NCI-H146 treated with DMSO at 0.1 percent for 48 hours (cell line): ENCODE data around the gene GPR142.

Experiments
- DNase-seq: peaks from one replicate; lab custom pipeline; 2025; ENCODE audit not compliant: unreplicated experiment; lab: John Stamatoyannopoulos, UW

The GPR142 gene

DNA sequence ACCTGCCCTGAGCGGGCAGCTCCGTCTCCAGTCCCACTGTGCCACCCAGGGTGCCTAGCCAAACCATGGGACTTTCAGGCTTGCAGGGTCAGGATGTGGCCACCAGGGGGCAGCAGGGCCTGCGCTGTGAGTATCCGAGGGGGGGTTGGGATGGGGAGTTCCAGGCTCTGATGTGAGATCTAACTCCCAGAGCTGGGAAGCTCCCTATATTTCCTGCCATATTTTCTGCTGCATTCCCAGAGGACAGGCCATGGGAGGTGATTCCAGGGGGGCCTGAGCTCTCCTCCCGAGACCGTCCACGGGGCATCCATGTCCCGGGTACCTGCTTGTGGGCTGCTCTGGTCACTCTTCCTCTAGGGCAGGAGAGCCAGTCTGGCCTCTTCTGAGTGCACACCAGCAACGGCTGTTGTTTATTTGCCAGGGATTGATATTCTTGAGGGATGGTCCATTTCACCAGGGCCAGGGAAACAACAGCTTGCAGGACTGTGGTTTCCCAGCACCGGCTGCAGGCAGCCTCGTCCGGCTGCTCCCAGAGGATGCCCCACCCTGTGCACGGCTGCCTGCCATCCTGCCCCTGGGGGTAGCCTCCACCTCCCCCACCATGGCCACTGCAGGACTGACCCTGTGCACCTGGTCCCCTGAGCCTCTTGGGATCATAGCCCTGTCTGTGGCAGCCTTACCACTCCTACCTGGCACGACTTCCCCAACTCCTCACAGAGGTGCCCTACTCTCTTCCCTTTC lies 1.2 kb downstream of the GPR142 start:
- no peak for DNase-seq

DNA sequence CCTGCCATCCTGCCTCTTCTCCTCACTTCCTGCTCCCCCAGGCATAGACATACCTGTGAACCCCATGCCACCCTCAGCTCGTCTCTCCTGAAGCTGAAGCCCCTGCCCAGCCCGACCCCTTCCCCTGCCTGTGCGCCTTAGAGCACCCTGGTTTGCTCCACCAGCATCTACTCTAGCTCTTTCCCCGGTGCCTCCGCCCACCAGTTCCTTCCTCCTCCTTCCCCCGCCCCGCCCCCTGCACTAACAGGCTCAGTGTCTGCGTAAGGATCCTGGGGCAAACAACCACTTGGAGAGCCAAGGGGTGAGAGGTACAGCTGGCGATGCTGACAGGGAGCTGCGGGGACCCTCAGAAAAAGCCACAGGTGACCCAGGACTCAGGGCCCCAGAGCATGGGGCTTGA lies 1.9 kb downstream of the GPR142 start:
- no peak for DNase-seq

DNA sequence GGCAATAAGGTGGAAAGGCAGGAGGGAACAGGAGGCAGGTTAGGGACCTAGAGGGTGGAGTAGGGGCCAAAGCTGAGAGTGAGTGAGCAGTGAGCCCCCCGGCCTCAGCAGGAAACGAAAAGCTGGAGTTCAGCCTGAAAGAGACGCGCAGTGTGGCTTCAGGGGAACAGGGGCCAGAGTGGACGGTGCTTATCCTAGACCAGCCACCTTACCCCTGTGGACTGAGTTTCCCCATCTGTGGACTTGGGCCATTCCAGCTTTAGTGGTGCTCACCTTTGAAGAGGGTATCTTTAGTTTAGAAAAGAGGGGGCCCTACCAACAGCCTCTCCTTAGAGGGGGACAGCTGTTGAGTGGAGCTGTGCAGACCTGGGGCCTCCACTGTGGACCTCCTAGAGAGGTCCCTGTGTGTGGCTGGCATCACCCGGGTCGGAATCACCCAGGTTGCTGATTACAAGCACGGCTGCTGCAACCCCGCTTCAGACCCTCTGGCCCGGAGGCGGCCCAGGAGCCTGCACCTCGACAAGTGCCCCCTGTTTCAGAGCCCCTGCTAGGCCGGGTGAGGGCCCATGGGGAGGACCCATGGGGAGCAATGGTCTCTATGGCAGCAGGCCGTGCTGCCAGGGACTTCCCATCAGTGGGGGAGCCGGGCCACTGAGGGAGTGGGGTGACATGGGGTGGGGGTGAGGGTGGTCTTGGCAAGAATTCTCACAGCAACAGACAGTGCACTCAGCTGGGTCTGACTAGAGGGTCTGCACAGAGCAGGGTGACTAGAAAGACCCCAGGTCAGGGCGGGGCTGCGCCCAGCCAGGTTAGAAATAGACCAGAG lies 2.6 kb downstream of the GPR142 start:
- DNase-seq = no peak

DNA sequence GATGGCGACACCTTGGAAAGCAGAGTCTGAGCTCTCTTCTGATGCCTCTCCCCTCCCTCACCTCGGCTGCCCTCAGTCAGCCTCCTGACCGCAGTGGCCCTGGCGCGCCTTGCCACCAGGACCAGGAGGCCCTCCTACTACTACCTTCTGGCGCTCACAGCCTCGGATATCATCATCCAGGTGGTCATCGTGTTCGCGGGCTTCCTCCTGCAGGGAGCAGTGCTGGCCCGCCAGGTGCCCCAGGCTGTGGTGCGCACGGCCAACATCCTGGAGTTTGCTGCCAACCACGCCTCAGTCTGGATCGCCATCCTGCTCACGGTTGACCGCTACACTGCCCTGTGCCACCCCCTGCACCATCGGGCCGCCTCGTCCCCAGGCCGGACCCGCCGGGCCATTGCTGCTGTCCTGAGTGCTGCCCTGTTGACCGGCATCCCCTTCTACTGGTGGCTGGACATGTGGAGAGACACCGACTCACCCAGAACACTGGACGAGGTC lies 4.4 kb downstream of the GPR142 start:
- no peak for DNase-seq

DNA sequence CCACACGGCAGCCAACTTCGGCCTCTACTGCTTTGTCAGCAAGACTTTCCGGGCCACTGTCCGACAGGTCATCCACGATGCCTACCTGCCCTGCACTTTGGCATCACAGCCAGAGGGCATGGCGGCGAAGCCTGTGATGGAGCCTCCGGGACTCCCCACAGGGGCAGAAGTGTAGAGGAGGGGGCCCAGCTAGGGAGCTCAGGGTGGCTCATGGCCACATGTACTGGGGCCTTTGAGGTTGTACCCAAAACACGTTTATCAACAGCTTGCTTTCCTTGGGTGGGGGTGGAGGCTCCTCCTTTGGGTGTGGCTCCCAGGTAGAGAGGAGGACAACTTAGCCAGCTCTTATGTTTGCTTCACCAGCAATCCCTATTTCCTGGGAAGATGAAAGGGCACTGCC lies 5.1 kb downstream of the GPR142 start:
- no peak for DNase-seq

DNA sequence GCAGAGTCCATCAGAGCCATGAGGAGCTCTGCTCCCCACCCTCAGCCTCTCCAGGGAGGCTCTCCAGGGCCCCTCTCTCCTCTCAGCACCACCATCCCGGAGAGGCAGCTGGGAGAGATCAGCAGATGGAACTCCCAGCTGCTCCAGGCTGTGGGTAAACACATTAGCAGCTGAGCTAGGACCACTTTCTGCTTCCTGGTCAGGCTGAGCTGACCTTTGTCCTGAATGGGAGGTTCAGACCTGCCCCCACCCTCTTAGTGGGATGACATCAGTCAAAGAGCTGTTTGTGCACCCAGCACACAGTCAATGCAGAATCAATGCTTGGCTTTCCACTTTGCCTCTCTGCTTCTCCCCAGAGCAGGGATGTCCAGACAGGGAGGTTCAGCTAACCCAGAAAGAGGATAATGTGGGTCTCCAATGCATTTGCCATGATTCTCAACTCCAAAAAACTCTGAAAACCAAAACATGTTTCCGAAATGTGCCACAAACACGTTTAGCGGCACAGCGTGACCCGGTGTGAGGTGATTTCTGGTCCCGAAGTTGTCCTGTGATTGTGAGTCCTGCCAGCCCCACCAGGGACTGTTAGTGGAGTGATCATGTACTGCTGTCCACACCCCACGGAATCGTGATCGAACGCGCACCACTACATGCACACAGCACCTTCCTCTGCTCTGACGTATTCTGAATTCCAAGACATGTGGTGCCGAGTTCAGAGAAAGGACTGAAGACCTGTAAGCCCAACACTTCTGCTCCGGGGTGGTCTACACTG lies 6.7 kb downstream of the GPR142 start:
- DNase-seq = peak; percentile 12

DNA sequence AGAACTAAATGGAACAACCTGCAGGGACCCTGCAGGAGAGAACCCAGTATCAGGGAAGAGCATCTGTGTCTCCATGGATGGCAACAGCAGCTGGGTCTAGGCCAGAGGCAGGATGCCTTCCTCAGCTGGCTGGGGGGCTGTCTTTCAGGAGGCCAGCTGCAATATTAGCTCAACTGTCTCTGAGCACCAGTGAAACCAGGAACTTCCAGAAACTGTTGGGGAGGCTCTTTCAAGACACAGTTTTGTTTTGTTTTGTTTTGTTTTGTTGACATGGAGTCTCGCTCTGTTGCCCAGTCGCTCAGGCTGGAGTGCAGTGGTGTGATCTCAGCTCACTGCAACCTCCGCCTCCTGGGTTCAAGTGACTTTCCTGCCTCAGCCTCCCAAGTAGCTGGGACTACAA lies 7.6 kb downstream of the GPR142 start:
- no peak for DNase-seq

DNA sequence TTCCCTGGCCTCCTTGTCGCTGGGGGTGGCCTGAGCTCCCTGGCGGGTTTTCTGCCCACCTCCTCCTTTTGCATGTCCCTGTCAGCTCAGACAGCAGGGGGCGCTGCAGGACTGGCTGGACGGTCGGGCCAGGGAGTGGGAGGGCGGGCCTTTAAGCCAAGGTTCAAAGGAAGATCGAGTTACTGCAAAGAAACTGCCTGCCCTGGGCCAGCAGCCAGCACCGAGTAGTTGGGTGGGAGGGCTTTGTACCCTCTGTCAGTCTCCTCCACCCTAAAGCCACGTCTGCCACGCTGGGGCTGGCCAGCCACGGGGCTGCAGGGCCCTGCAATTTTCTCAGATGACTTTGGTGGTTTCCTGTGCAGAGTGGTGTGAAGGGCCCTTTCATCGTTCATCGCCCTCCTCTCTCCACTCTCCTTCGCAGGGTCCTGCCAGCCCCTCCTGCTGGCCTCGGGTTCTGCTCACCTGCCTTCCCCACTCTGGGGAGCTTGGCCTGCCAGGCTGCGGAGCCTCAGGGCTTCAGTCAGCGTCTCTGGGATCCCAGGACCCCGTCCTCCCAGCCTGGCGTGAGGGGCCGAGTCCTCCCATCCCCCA lies 12.3 kb downstream of the GPR142 start:
- peak; percentile 28 for DNase-seq

DNA sequence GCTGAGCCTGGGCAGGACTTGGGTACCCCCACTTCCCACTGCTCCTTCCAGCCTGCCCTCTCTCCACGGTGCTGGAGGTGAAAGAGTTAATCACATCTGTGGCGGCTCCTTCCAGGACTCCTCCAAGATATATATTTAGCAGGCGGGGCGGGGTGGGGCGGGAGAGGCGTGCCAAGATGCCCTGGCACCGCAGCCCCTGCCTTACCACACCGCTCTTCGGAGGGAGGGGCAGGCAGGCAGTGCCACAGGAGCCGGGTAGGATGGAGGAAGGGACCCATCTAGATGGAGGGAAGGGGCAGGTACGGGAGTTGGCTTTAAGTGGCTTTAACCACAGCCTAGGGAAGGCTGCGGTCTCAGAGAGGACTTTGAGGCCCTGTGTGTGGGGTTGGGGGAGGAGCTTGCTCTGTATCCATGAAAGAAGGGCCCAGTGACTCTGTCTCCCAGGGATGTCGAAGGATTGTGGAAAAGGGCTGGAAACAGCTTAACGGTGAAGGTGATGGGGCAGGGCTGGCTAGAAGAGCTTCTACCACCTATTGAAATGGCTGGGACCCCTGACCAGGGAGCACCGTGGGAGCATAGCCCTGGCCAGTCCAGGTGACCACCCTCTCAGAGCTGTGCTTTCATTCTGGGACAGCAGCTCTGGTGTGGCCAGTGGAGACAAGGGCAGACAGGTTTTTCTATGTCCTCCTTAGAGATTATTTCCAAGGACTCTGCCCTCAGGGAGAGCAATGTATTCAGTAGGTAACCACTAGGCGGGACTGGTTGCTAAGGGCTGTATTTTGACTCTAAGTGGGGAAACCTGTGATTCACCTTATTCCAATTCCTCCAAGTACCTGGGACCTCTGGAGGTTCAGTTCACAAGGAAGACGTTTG lies 13.0 kb downstream of the GPR142 start:
- no peak for DNase-seq

DNA sequence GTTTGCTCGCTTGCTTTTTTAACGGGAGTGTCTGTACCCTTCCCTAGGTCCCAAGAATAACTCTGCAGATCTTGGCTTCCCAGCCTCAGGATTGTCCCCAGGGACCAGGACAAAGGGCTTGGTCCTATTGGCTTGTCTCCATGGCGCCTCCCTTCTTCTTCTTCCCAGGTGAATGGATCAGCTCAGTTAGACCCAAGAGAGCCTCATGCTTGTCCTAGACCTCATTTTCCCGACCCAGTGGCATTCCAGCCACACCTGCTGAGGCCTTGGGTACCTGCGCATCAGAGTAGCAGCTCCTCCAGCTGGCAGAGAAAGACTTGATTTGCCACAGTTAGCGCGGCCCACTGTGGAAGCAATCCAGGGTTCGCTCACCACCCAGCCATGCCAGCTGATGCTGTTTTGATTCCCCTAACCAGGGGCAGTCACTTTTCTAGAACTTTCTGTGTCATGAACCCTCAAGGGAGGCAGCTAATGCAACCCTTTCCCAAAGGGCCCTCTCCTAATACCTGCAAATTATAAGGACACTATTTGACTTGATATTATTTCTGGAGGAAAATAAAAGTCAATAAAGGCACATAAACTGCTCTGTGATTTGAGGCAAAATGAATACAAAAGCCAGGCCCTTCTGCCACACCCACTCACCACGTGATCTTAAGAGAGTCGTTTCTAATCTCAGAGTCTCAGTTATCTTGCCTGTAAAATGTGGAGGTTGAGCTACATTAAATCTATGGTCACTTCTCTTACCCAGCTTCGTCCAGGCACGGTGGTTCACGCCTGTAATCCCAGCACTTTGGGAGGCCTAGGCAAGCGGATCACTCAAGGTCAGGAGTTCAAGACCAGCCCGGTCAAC lies 13.9 kb downstream of the GPR142 start:
- DNase-seq = no peak

DNA sequence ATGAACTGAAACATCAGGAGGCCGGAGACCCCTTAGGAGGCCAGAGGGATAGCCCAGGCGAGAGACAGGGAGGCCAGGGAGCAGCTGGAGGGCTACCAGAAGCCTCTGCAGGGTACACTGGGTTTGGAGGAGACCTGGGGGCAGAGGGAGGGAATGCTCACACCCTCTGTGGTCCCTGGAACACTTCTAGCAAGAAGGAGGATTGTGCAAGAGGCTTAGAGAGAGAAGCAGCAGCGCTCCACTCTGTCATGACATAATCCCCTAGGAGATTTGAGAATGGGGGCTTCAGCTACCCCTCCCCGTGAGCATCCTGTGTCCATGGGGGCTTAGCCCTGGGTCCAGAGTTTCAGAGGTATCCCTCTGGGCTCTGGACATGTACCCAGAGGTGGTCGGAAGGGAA lies 15.8 kb downstream of the GPR142 start:
- no peak for DNase-seq

DNA sequence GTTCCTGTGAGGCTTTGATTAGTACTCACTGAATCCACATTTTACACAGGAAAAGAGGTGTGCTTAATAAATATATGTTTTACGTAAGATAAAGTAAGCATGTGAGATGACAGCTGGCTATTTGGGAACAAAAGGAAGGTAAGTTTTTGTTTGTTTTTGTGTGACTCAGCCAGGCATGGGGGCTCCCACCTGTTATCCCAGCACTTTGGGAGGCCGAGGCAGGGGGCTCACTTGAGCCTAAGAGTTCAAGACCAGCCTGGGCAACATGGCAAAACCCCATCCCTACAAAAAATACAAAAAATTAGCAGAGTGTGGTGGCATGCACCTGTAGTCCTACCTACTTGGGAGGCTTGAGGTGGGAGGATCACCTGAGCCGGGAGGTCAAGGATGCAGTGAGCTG lies 17.9 kb downstream of the GPR142 start:
- DNase-seq = no peak

DNA sequence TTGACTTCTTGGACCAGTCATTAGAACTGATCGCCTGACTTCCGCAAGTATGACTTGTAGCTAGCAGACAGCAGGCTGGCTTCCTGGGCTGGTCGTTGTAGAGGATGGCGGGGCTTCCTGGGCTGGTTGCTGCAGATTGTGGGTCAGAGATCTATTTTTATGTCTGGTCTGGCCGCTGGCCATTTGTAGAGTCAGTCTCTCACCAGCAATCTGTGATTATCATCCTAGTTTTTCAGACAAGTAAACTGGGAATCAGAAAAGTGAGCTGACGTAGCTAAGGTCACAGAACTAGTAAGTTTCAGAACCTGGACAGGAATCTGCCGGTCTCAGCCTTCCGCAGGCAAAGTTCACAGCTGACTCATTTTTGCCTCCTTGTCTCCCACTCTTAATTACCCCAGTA lies 19.1 kb downstream of the GPR142 start:
- DNase-seq = no peak

DNA sequence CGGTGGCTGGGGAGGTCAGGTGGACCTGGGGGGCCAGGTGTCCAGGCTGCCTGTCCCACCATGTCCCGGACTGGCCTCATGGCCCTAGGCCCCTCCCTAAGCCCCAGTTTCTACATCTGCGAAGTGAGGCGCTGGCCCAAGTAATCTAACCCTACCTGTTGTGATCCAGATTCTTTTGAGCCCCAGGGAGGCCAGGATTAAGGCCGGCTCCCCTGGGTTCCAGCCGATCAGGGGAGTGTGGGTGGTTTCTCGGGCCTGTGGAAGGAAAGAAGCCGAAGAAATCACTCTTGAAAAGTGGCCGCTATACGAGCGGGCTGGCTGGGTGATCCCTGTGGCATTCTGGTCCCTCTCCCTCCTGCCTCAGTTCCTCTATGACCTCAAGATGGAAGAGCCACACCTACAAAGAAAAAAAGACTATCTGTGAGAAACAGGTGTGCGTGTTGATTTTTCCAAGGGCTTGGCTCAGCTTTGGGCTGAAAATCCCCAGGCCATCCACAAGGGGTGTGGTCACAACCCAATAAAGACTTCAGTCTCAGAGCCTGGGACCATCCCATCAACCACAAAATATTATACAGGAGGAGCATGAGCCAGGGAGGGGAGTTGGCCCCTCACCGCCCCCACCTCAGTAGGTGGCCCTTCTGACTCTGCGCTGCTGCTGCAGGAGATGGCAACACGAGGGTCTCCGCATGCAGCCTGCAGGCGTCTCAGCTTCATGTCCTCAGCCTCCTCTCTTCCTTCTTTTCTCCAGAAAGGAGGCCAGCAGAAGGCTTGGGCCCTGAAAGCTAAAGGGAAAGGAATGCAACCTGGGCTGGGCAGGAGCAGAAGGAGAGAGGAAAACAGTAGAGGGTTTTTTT lies 20.3 kb downstream of the GPR142 start:
- DNase-seq = no peak

DNA sequence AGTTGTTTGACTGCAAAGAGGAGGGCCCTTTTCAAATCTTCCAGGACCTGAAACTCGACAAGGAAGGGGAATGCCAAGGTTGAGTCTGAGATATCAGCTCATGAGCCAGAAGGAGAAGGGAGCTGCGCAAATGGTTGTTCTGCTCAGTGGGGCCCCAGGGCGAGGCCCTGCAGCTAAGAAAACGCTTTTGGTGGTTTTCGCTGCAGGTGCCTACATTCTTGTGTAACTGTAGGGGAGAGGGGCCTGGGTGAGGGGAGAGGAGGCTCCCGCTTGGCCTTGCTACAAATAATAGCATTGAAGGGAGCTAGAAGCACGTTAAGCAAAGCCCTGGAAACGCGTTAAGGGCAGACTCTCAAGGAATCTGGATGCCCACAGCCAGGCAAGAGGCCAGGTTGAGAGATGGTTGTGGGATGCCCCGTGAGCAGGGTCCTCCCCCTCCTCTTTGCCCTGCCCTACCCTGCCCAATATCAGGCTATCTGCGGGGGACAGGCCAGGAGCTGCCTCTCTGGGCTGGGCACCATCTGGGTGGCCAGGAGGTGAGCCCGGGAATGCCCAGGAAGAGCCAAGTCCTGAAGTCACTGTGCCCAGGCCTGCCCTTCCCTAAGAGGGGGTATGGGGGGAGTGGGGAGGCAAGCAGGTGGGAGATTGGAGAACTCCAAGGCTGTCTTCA lies 21.9 kb downstream of the GPR142 start:
- no peak for DNase-seq

DNA sequence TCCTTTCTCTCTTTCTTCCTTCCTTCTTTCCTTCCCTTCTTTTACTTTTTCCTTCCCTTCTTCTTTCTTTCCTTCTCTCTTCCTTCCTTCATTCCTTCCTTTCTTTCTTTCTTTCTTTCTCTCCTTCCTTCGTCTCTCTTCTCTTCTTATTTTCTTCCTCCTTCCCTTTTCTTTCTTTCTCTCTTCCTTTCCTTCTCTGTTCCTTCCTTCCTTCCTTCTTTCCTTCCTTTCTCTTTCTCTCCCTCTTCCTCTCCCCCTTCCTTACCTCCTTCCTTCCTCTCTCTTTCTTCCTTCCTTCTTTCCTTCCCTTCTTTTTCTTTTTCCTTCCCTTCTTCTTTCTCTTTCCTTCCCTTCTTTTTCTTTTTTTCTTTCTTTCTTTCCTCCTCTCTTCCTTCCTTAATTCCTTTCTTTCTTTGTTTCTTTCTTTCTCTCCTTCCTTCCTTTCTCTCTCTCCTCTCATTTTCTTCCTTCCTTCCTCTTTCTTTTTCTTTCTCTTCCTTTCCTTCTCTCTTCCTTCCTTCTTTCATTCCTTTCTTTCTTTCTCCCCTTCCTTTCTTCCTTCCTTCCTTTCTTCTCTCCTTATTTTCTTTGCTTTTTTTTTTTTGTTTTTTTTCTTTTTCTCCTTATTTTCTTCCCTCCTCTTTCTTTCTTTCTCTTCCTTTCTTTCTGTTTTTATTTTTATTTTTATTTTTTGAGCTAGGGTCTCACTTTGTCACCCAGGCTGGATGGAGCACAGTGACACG lies 22.8 kb downstream of the GPR142 start:
- DNase-seq = no peak
